ENCODE measurements around the gene SLC7A6. TPM values are rescaled to one million over a fixed set of nuclear protein-coding genes. Genes with fewer than 3 reads are reported as not detected.

The SLC7A6 gene
- total and polyA plus RNA-seq, 2 of the 8 experiments (the other 6 are each of a cell fraction or from before 2014, with no cell fraction given), result 28.0 to 37.8 TPM

DNA sequence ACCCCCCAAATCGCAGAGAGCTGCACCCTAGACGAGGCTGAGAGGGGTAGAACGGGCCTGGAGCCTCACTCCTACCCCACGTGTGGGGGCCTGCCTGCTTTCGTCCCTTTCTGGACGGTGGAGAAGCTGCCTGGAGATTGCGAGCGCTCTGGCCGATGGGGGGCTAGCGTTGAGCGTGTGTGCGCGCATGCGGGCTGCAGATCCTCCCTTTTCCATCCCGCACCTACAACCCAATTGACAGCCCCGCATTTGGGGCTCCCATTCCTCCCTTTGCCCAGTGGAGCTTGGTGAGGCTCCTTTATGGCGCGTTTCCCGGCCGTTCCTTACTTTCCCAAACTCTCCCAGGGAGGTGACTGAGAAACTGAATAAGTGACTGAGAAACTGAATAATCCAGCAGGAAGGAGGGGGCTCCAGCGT, 27.5 kb upstream of the SLC7A6 start:
- Histone ChIP-seq H4K20me1 (replicated peaks in 1 of 2; ENCODE audit: control insufficient read depth in 1 of 2, insufficient read depth in 2 of 2, low read length in 2 of 2) (peaks cover 15 to 21% of the 10 kb centered on the region in 2 experiments), H3K79me1 (ENCODE audit: low read depth, low read length) (peaks cover 5% of the 10 kb centered on the region; the same call in 1 of the 2 replicates), H3K4me3 (ENCODE audit: extremely low read depth in 1 of 4, insufficient read depth in 2 of 4, low read depth in 3 of 4, low read length in 4 of 4) (peak overlapping the region; percentile 59 to 85 (median 82)), H2BK5ac (ENCODE audit: low read depth, low read length) (peak overlapping the region; percentile 93), H3K4me1 (replicated peaks in 1 of 4; ENCODE audit: control insufficient read depth in 3 of 4, insufficient read depth in 4 of 4, low read length in 3 of 4) (peaks cover 0 to 28% (median 20%) of the 10 kb centered on the region in 4 experiments; a peak in 5 of 7 replicates), H2BK120ac (replicated peaks; ENCODE audit: low read depth, low read length) (peak overlapping the region; percentile 96), H3K27me3 (replicated peaks in 1 of 4; ENCODE audit: control insufficient read depth in 3 of 4, extremely low read depth in 1 of 4, insufficient read depth in 3 of 4, low read length in 3 of 4) (no peaks in the 10 kb centered on the region), H3K27ac (ENCODE audit: low read depth, low read length) (peak overlapping the region; percentile 84), H2BK15ac (ENCODE audit: low read length) (peak overlapping the region; percentile 97; the same call in 1 of the 2 replicates), H3K9ac (replicated peaks in 1 of 4; ENCODE audit: extremely low read depth in 1 of 4, low read depth in 3 of 4, low read length in 3 of 4) (peak overlapping the region; percentile 38 to 90 (median 77)), H3K18ac (ENCODE audit: extremely low read depth, low read length) (peak overlapping the region; percentile 76), H4K91ac (replicated peaks; ENCODE audit: insufficient read length, low read length) (peak overlapping the region; percentile 45), H3K23me2 (ENCODE audit: low read depth, low read length) (peaks cover 22% of the 10 kb centered on the region), H2BK12ac (ENCODE audit: low read depth, low read length) (peak overlapping the region; percentile 23), H3K4me2 (ENCODE audit: insufficient read depth in 1 of 2, low read depth in 2 of 2, low read length in 2 of 2) (peak overlapping the region; percentile 99), H3K4ac (replicated peaks; ENCODE audit: insufficient read length, low read depth, low read length) (peak overlapping the region; percentile 36), H2BK20ac (ENCODE audit: low read length) (peak overlapping the region; percentile 66; the same call in 1 of the 2 replicates), H3K79me2 (ENCODE audit: control insufficient read depth in 1 of 2, insufficient read depth in 2 of 2, low read length in 2 of 2) (peaks cover 5 to 19% of the 10 kb centered on the region in 2 experiments), H2AK5ac (ENCODE audit: low read depth, low read length) (0 out of 2 replicates have a peak overlapping the region, but pooled peaks have one; percentile 14), H3K9me3 (ENCODE audit: insufficient read depth in 2 of 2, low read depth in 1 of 2, low read length in 1 of 2) (no peaks in the 10 kb centered on the region), H3K23ac (ENCODE audit: insufficient read length) (no peak overlapping the region), H3K14ac (ENCODE audit: insufficient read length) (no peak overlapping the region), H3K36me3 (ENCODE audit: control insufficient read depth in 2 of 4, insufficient read depth in 4 of 4, low read length in 3 of 4) (peaks cover 2 to 9% (median 6%) of the 10 kb centered on the region in 4 experiments; a peak in 5 of 8 replicates), H3K56ac (replicated peaks; ENCODE audit: insufficient read length, low read depth, low read length) (peak overlapping the region; percentile 9), H4K8ac (ENCODE audit: extremely low read depth, insufficient read depth, low read length) (peak overlapping the region; percentile 68; the same call in 1 of the 2 replicates), H2AFZ (ENCODE audit: low read length) (no peak overlapping the region; the same call in 1 of the 2 replicates), H4K5ac (ENCODE audit: insufficient read length, low read depth, low read length) (peak overlapping the region; percentile 84)
- no peak for DNase-seq (ENCODE audit: low read depth in 1 of 2, low spot score in 2 of 2)
- FAIRE-seq, result no peak
- ChIA-PET CTCF (ENCODE audit: partially characterized antibody) (interaction anchor here (0.7 to 4.0 kb wide), 4 partner anchors 26 to 143 kb away, joined by 3 to 23 read pairs (median 10); partner anchors contain the start of gene SLC7A6), POLR2A (ENCODE audit: partially characterized antibody) (interaction anchor here (0.6 to 5.9 kb wide), 27 partner anchors 9 to 421 kb away, joined by 3 to 61 read pairs (median 4); partner anchors contain the start of genes NFATC3, PLA2G15, PRMT7 and PSMB10)
- 0% methylated on average over 21 of the region's 21 CpGs; no CpG with 5 or more reads in 1 of the 2 experiments for WGBS, 2 experiments (ENCODE audit: extremely low coverage in 1 of 2, insufficient coverage in 1 of 2, insufficient read length in 1 of 2, insufficient replicate concordance in 2 of 2, low coverage in 1 of 2, low lambda C conversion rate in 2 of 2, missing lambda C conversion rate in 1 of 2)
- TF ChIP-seq RBBP5 (IDR thresholded peaks at IDR 0.05; ENCODE audit: borderline replicate concordance, low read depth, low read length) (no peak), JUND (IDR thresholded peaks at IDR 0.05; ENCODE audit: low read length) (no peak), SP4 (IDR thresholded peaks at IDR 0.05; ENCODE audit: low read length) (no peak), GABPA (IDR thresholded peaks at IDR 0.05; ENCODE audit: borderline replicate concordance, insufficient read depth, low read length) (no peak), RFX5 (IDR thresholded peaks at IDR 0.05; ENCODE audit: borderline replicate concordance, low read depth, low read length) (no peak), RNF2 (IDR thresholded peaks at IDR 0.05; ENCODE audit: borderline replicate concordance, low read depth, low read length, missing control alignments, poor library complexity, severe bottlenecking) (no peak), RXRA (IDR thresholded peaks at IDR 0.05; ENCODE audit: insufficient read depth, low read depth, low read length) (no peak), SIX5 (IDR thresholded peaks at IDR 0.05; ENCODE audit: low read depth, low read length) (no peak), SAP30 (IDR thresholded peaks at IDR 0.05; ENCODE audit: insufficient read depth, insufficient replicate concordance, low read length) (peak; percentile 5), FOSL1 (IDR thresholded peaks at IDR 0.05; ENCODE audit: insufficient read depth, low read depth, low read length) (no peak), BCL11A (IDR thresholded peaks at IDR 0.05; ENCODE audit: low read depth in 2 of 2, low read length in 2 of 2) (no peak), TAF7 (optimal IDR thresholded peaks at IDR 0.05; ENCODE audit: borderline replicate concordance, low read depth, low read length) (no peak)
